Measurements from ENCODE around the gene POLR1A.

POLR1A gene

GRCh38 chr2:86105252-86105968 is at the start of gene POLR1A:
TSS of gene POLR1A (minus strand) at chr2:86105886. CDS start at chr2:86105776, 110 bp downstream.
- no peak for FAIRE-seq

- FAIRE-seq = no peak
Observed at GRCh38 chr2:86150502-86150901, 44.8 kb upstream of the POLR1A start.

GRCh38 chr2:86147793-86148192 is 42.1 kb upstream of the POLR1A start:
- no peak for FAIRE-seq

GRCh38 chr2:86143926-86144685 is 38.4 kb upstream of the POLR1A start:
- FAIRE-seq = no peak

GRCh38 chr2:86143307-86143706 is 37.6 kb upstream of the POLR1A start:
- no peak for FAIRE-seq

GRCh38 chr2:86142436-86143257 is 37.0 kb upstream of the POLR1A start:
- FAIRE-seq = no peak

GRCh38 chr2:86140969-86141392 is 35.3 kb upstream of the POLR1A start:
- FAIRE-seq = no peak

- no peak for FAIRE-seq
Observed at GRCh38 chr2:86139981-86140380, 34.3 kb upstream of the POLR1A start.

- no peak for FAIRE-seq
Observed at GRCh38 chr2:86138736-86139625, 33.3 kb upstream of the POLR1A start.

- no peak for FAIRE-seq
Observed at GRCh38 chr2:86136141-86136540, 30.5 kb upstream of the POLR1A start.

- FAIRE-seq = no peak
Observed at GRCh38 chr2:86135653-86136052, 30.0 kb upstream of the POLR1A start.

GRCh38 chr2:86134709-86135108 is 29.0 kb upstream of the POLR1A start:
- FAIRE-seq = no peak

GRCh38 chr2:86124683-86125082 is 19.0 kb upstream of the POLR1A start:
- FAIRE-seq = no peak

GRCh38 chr2:86123328-86123925 is 17.7 kb upstream of the POLR1A start:
- FAIRE-seq = no peak

- FAIRE-seq = no peak
Observed at GRCh38 chr2:86118130-86118529, 12.4 kb upstream of the POLR1A start.

- FAIRE-seq = no peak
Observed at GRCh38 chr2:86107031-86107430, 1.3 kb upstream of the POLR1A start.

GRCh38 chr2:86105969-86106945 is 571 bp upstream of the POLR1A start, which contains the start of gene PTCD3:
TSS of gene PTCD3 (plus strand) at chr2:86106235. CDS start at chr2:86106248, 13 bp downstream.
- peak; percentile 96 for FAIRE-seq

- no peak for FAIRE-seq
Observed at GRCh38 chr2:86102157-86102556, 3.5 kb downstream of the POLR1A start.

- no peak for FAIRE-seq
Observed at GRCh38 chr2:86097913-86098312, 7.8 kb downstream of the POLR1A start.

- no peak for FAIRE-seq
Observed at GRCh38 chr2:86097114-86097896, 8.4 kb downstream of the POLR1A start.
